NOMO-1 treated with DMSO at 0.1 percent for 48 hours (cell line): ENCODE results near the gene FOXJ3.

ENCODE experiments used
- DNase-seq: peaks from one replicate; lab custom pipeline; 2025; ENCODE audit not compliant: unreplicated experiment; lab: John Stamatoyannopoulos, UW

FOXJ3 gene

DNA sequence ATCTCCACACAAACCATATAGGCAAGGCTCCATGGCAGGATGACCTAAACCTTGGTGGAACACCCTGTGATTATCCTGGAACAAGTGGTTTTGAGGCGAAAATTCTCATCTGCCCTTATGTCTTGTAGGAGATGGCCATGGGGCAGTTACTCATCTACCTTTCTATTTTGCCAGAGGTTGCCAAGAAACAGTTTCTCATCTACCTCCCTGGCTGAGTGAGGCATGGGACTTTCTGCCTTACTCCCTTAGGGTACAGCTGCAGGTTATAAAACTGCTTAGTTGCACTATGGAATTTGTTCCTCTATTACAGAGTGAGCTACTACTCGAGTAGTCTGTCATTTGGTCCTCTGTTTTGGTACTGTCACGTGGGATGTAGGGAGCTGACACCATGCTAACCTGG is 139.2 kb downstream of the FOXJ3 start:
- DNase-seq, result no peak

- DNase-seq, result no peak
Observed at GRCh38 chr1:42192106-42192505, 142.9 kb downstream of the FOXJ3 start.

- DNase-seq, result no peak
Observed at GRCh38 chr1:42191319-42191718, 143.7 kb downstream of the FOXJ3 start.

- DNase-seq, result no peak
Observed at GRCh38 chr1:42189931-42190853, 144.8 kb downstream of the FOXJ3 start.

- no peak for DNase-seq
Observed at GRCh38 chr1:42186152-42186551, 148.9 kb downstream of the FOXJ3 start.

DNA sequence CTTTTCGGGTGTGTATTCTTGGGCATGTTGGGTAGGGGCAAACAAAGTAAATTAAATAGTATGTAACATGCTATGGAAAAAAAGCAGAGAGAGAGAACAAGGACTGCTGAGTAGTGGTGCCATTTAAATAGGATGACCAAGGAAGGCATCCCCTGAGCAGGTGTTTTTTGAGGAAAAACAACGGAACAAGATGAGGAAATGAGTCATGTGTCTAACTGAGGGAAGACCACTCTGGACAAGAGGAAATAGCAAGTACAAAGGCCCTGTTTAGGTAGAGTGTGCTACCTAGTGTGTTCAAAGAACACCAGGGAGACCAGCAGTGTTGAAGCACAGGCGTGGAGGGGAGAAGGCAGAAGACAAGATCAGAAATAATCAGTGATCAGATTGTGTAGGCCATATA is 150.4 kb downstream of the FOXJ3 start:
- DNase-seq, result no peak

DNA sequence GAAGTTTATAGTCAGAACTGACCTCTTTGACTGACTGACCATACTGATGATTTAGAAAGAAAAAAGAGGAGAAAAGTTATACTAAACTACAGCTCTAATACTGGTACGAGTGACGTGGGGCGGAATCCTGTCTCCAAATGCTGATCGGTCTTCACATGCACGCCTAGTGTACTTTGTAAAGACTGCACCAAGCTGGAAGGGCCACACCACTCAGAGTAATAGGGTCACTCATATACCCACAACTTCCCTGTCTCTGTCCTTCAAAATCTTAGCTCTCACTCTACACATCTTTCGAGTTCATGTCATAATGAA is 151.1 kb downstream of the FOXJ3 start:
- DNase-seq, result no peak

DNA sequence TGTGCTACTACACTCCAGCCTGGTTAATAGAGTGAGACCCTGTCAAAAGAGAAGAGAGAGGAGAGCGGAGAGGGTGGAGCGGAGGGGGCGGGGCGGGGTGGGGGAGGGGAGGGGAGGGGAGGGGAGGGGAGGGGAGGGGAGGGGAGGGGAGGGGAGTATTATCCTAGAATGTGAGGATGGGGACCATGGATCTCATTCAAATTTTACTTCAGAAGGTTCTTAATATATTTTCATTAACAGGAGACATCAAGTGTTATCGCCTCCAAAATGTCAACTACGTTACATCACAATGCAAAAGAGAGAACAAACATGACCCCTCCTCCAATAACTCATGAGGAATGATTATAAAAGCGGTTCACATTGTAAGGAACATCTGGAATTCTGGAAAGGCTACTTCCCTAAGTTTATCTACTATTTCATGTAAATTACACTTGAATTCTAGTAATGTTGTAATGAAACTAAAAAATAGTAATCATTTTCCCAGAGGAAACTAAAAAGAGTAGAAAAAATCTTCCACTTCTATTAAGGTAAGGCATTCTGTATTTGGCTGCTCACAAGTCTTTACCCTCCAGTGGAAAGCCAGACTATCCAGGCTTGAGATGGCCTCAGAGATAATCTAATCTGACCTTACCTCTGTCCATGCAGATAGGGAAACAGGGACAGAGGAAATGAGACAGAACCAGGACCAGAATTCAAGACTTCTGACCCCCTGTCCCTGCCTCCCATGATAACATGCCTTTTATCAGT is 151.7 kb downstream of the FOXJ3 start:
- no peak for DNase-seq

DNA sequence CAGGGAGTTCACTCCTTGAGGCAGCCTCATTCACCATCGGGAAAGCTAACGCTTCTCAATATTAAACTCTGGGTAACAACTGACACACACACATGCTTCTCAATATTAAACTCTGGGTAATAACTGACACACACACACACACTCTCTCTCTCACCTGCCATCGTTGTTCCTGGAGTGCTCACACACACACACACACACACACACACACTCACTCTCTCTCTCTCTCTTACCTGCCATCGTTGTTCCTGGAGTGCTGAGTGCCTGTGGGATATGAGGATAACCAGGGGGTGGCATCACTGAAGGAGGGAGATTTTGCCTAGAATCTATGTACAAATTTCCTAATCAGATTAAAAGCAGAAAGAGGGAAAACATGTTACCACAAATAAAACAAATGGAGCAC is 153.3 kb downstream of the FOXJ3 start:
- no peak for DNase-seq

DNA sequence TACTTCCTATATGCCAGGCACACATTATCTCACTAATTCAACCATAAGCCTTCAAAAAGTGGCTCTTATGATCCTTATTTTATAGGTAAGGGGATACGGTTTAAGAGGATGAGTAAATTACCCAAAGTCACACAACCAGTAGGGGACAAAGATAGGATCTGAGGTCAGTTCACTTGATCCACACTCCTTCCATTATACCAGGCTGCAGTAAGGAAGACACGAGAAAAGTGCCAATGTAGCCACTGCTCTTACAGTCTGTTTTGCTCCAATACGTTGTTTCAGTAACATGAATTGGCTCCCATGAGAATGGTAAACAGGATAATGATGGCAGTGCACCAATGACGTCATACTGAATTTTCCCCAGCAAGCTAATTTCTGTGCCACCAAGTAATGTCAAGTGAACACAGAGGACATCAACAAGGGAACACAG is 155.1 kb downstream of the FOXJ3 start:
- no peak for DNase-seq

DNA sequence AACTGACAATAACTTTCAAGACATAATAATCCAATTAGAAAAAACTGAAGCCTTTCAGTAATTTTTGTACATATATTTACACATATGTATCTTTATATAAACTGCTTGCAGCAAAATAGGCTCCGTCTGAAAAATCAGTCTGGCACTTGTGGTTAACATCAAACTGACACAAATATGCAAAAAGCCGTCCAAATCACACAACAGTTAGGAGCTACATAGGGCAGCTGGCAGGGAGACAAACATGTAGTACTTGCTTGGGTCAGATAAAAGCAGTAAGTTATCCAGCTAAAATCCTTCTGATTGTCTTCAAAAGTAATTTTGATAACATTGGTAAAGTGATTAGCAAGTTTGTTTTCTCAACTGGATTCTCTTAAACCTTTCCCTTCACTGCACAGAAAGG is 155.8 kb downstream of the FOXJ3 start:
- DNase-seq, result no peak

DNA sequence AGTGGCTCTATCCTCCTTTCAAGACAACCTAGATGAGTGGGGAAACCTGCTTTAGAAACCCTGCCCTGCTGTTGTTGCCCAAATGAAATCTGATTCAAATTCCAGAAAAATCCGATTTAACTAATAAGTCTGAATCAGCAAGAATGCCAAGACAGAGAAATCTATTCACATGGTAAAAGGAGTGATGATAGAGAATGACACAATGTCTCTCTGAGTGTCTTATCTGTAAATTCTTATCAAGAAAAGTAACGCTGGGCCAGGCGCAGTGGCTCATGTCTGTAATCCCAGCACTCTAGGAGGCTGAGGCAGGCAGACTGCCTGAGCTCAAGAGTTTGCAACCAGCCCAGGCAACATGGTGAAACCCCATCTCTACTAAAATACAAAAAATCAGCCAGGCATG is 156.8 kb downstream of the FOXJ3 start:
- no peak for DNase-seq

DNA sequence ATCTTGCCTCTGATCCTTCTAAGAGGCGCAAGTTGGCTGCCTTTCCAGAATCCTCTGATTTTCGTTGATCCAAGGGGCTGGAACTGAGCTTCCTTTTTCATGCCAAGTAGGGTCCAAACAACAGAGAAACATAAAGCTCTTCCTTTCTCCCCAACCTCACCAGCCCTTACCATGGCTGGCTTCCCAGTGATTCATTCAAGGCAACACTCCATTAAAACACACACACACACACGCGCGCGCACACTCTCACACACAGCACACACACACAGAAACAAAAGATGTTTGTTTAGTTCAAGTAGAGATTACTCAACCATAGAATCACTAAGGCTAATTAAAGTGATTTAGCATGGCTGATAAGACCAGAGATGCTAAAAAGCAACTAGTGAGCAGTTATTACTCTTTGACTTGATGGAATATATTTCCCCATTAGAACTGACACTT is 157.5 kb downstream of the FOXJ3 start:
- DNase-seq, result no peak

DNA sequence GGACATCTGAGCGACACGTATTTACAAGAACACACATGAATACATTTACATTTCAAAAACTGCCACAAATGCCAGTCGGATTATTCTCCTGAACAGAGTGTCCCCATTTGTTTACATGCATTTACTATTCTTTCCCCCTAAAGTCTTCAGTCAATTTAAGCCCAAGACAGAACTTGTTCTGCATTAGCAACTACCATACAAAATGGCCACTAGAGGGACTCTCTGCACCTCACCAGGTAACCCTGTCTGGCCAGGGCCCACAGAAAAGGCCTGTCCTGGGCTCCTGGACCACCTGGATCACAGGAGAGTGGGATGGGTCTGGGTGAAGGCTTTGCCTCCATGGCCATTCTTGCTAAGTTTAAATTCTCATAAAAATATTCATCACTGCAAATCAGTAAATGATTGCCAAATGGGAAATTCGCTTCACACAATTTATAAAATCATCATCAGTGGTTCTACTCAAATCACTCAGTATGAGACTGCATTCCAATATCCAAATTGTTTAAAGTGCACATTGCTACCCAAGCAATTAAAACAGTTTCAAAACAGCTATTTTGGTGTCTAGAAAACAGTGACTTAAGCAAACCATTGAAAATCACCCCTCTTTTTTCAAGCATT is 158.0 kb downstream of the FOXJ3 start:
- DNase-seq, result peak; percentile 11

DNA sequence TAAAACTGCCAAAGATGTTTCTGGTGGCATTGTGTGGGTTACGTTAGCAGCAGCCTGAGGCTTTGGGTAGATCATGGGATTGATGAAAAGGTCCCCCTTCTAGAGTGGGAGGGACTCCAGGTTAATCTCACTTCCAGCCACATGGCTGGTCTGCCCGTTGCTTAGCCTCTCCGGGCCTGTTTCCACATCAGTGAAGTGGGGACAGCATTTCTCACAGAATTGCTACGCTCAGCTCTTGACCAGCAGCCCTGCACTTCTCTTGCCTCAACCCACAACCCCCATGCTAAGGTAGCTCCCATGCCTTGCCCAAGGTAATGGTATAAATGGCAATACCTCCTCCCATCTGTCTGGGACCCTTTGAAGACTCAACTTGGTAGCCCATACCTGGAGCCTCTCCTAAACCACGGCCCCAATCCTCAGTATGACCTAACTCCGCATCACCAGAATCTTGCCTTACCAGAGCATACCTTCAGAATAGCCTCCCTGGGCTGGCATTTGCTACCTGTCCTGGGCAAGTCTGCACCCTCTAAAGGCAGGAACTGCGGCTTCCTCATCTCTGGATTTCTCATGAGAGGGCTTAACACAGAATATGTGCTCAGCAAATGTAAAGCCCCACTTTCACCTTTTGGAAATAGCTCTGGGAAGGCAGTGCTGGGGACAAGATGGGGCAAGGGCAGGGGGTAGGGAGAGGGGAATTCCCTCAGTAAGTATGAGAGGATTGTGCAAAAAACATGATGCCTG is 159.6 kb downstream of the FOXJ3 start:
- DNase-seq, result no peak

GRCh38 chr1:42173961-42174735 is 160.9 kb downstream of the FOXJ3 start:
- DNase-seq, result peak; percentile 6

GRCh38 chr1:42173155-42173933 is 161.7 kb downstream of the FOXJ3 start:
- peak; percentile 53 for DNase-seq

- DNase-seq, result no peak
Observed at GRCh38 chr1:42172381-42173133, 162.5 kb downstream of the FOXJ3 start.

- no peak for DNase-seq
Observed at GRCh38 chr1:42171679-42172266, 163.3 kb downstream of the FOXJ3 start.
